A549 (cell line): ENCODE data around the gene MRPL55. TPM values are rescaled to one million over a fixed set of nuclear protein-coding genes. Genes with fewer than 3 reads are reported as not detected.
A peak's percentile ranks its signal among the peaks of the same experiment; 100 is the strongest.

Experiments
- ATAC-seq, 2 experiments: fragments of 200-7000 bp in 1 of 2; fragments of >200 bp in 1 of 2; cut with Nextera tagmentation in 1 of 2; cut with Tn5 transposase in 1 of 2; 3 replicates each; pipeline versions ENCODE4 v1.8.0 to v1.9.1; 2018 to 2020; ENCODE audit warnings: mild to moderate bottlenecking in 1 of 2, moderate library complexity in 1 of 2
- CTCF ChIA-PET: fragments of 300-600 bp; sonication (Branson Sonifier 250); formaldehyde crosslinking; extraction: SDS; loops from one replicate; lab custom pipeline; 2021; ENCODE audit warnings: antibody characterized with exemption, inconsistent platforms; lab: Yijun Ruan, JAX
- POLR2A ChIA-PET: fragments of 350-600 bp; formaldehyde crosslinking; extraction: SDS; loops from one replicate; lab custom pipeline; 2021; ENCODE audit warnings: antibody characterized with exemption, inconsistent platforms; lab: Yijun Ruan, JAX
- DNase-seq, 2 experiments: peaks; one replicate each; pipeline versions ENCODE4 v3.0.0 to v3.0.0-alpha.2; 2011 to 2016; ENCODE audit warnings: low read depth in 1 of 2, low spot score in 1 of 2
- FAIRE-seq: peaks from 2 replicates; lab custom pipeline; 2011; peaks lifted over from hg19 to GRCh38; lab: Jason Lieb, UNC
- H3K27ac ChIP-seq, 2 experiments: fragments of >200 bp; sonication (Bioruptor Twin); formaldehyde crosslinking; 3 replicates each; pipeline ENCODE4 v1.5.1; 2016 to 2017
- H3K4me1 ChIP-seq: fragments of >200 bp; sonication (Bioruptor Twin); formaldehyde crosslinking; 3 replicates; pipeline ENCODE4 v1.6.1; 2016
- H3K4me2 ChIP-seq: fragments of >200 bp; sonication (Bioruptor Twin); formaldehyde crosslinking; 3 replicates; pipeline ENCODE4 v1.6.1; 2016
- H3K4me3 ChIP-seq: fragments of >200 bp; sonication (Bioruptor Twin); formaldehyde crosslinking; 3 replicates; pipeline ENCODE4 v1.5.1; 2016
- H3K9me3 ChIP-seq: fragments of >200 bp; sonication (Bioruptor Twin); formaldehyde crosslinking; 3 replicates; pipeline ENCODE4 v1.6.1; 2016
- CTCF ChIP-seq: fragments of >200 bp; sonication (Bioruptor Twin); formaldehyde crosslinking; IDR thresholded peaks from 3 replicates; pipeline ENCODE4 v1.5.1; 2016
- ELK1 ChIP-seq: fragments of 150-350 bp; IDR thresholded peaks from 2 replicates; pipeline ENCODE4 v1.6.1; 2014; ENCODE audit warnings: low read depth, mild to moderate bottlenecking, low read length
- NFE2L2 ChIP-seq: fragments of 150-350 bp; conservative IDR thresholded peaks from 2 replicates; pipeline ENCODE4 v1.6.1; 2014; ENCODE audit warnings: low read length
- POLR2A ChIP-seq: IDR thresholded peaks from 2 replicates; pipeline ENCODE4 v1.6.1; 2012; ENCODE audit warnings: mild to moderate bottlenecking, low read length
- RAD21 ChIP-seq, 2 experiments: fragments of >200 bp in 1 of 2; sonication (Bioruptor Twin) in 1 of 2; formaldehyde crosslinking in 1 of 2; IDR thresholded peaks in 1 of 2; conservative IDR thresholded peaks in 1 of 2; 2 replicates in 1 of 2; 3 replicates in 1 of 2; pipeline ENCODE4 v1.6.1; 2012 to 2018; ENCODE audit warnings: inconsistent platforms in 1 of 2
- RFX5 ChIP-seq: fragments of 450-650 bp; IDR thresholded peaks from 2 replicates; pipeline ENCODE4 v1.7.1; 2014; ENCODE audit warnings: antibody characterized with exemption, mild to moderate bottlenecking, moderate library complexity
- SMC3 ChIP-seq: fragments of >200 bp; sonication (Bioruptor Twin); formaldehyde crosslinking; IDR thresholded peaks from 3 replicates; pipeline ENCODE4 v1.6.1; 2018; ENCODE audit warnings: inconsistent platforms
- TP53 ChIP-seq: fragments of 250-450 bp; sonication (Bioruptor Pico); IDR thresholded peaks from 2 replicates; pipeline ENCODE4 v1.5.0; 2021; ENCODE audit warnings: mild to moderate bottlenecking, moderate library complexity
- WGBS: methylation state at CpG from one replicate; pipeline ENCODE4 v1.1.6; 2017; ENCODE audit errors: missing lambda C conversion rate; 5-methylcytosine and 5-hydroxymethylcytosine counted together
- polyA plus RNA-seq, 4 experiments: library from polyadenylated mRNA; depleted of rRNA in 3 of 4; stranded (reverse); fragments of >200 nt; fragmentation: RNase III in 1 of 4; extraction: RNeasy Plus Mini Kit Qiagen cat#74134 plus additional on column Dnase treatment in 1 of 4; gene quantifications; 2 replicates in 3 of 4; 3 replicates in 1 of 4; pipeline ENCODE4 v1.2.3, GENCODE V29; 2011 to 2017

The MRPL55 gene
- polyA plus RNA-seq, 2 of the 4 experiments (the other 2 are of a cell fraction) = 54.2 to 80.0 TPM

DNA sequence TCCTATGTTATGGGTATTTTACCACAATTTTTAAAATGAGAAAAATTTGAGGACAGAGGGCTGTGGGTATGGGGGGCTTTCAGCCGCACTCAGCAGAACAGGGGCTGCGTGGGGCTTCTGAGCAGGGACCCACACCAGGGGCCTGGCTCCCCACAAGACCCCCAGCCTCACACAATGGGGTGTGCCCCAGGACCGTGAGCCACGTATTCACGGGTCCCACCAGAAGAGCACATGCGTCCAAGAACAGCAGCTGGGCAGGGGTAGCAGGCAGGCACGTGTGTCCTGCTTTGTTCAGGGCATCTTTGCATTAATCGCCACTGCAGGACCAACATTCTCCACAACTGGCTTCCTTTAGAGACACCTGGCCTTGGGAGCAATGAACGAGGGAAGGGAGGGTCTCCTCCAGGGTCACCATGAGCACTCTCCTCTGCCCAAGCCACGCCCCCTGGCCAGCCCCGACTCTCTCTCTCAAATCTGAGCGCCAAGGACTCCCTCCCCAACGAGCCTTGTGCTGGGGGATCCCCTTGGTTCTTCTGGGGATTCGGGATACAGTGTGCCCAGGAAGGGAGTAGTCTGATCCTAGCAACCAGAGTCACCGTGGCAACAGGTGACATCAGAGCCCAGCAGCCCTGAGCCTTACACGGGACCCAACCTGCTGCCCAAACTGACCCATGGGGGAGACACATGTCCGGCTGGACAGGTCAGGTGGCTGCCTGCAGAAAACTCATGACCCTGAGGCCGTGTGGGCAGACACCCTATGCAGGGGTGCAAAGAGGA, 34.0 kb downstream of the MRPL55 start:
- TF ChIP-seq RFX5 (peak; percentile 96), TP53 (CRISPR knock-in tag) (no peak)
- no peaks in the 10 kb centered on the region for H3K9me3 ChIP-seq
- H3K4me2 ChIP-seq = no peak overlapping the region
- H3K27ac ChIP-seq = no peak overlapping the region
- H3K4me1 ChIP-seq = no peaks in the 10 kb centered on the region
- ATAC-seq (no peak), FAIRE-seq (no peak), DNase-seq (no peak)
- WGBS = 52% methylated on average over 16 of the region's 18 CpGs
- H3K4me3 ChIP-seq = no peak overlapping the region
- ChIA-PET POLR2A (no interaction called here), CTCF (interaction anchor here (0.7 to 1.7 kb wide), 2 partner anchors 76 to 312 kb away, joined by 3 to 9 read pairs; no protein-coding TSS in a partner anchor)

DNA sequence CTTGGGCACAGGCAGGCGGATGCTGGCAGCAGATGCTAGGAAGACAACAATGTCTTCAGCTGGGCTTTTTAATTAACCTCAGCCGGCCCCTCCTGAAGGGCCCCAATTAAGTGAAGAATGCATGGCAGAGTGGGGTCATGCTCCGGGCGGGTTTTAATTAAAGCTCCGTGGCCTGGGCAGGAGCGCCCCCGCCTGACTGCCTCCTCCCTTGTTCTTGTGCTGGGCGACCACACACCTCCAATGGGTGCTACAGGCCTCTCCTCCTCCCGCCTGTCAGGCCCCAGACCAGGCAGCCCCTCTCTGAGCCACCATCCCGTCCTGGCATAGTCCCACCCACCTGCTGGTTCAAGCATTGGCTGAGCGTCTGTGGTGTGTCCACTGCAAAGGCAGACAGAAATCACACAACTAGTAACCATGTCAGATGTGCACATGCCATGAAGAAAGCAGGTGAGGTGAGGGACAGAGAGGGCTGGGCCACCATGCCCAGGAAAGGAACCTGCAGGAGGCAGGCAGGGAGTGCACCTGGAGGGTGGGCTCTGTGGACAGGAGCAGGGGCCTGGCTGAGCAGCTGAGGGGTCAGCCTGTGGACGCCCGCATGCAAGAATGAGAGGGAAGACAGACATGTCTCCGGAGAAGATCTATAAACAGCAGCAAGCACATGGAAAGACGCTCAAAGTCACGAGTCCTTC, 35.1 kb downstream of the MRPL55 start:
- no peak overlapping the region for H3K4me3 ChIP-seq
- CTCF ChIA-PET = interaction anchor here (0.7 to 1.7 kb wide), 7 partner anchors 11 to 311 kb away, joined by 3 to 10 read pairs (median 3); no protein-coding TSS in a partner anchor
- no peak overlapping the region for H3K4me2 ChIP-seq
- POLR2A ChIA-PET = interaction anchor here (1.1 kb wide), 1 partner anchor 8 kb away, joined by 4 read pairs; the partner anchor contains the start of gene ARF1
- H3K4me1 ChIP-seq = no peaks in the 10 kb centered on the region
- H3K9me3 ChIP-seq = no peaks in the 10 kb centered on the region
- DNase-seq (no peak), FAIRE-seq (no peak), ATAC-seq (peak in 1 of 2 experiments; percentile 48; a peak in 3 of 6 replicates)
- whole genome bisulfite sequencing = 59% methylated on average over 12 of the region's 16 CpGs
- TF ChIP-seq CTCF (peak; percentile 21; the same call in 1 of the 3 replicates), RAD21 (conservative IDR thresholded peaks at IDR 0.05 in 1 of 2, IDR thresholded peaks at IDR 0.05 in 1 of 2) (peak; percentile 46 to 62; a peak in 4 of 5 replicates), ELK1 (no peak), SMC3 (peak; percentile 32; the same call in 1 of the 3 replicates)
- TF ChIP-seq, all 56 proteins: peak for 3
- no peak overlapping the region for H3K27ac ChIP-seq

DNA sequence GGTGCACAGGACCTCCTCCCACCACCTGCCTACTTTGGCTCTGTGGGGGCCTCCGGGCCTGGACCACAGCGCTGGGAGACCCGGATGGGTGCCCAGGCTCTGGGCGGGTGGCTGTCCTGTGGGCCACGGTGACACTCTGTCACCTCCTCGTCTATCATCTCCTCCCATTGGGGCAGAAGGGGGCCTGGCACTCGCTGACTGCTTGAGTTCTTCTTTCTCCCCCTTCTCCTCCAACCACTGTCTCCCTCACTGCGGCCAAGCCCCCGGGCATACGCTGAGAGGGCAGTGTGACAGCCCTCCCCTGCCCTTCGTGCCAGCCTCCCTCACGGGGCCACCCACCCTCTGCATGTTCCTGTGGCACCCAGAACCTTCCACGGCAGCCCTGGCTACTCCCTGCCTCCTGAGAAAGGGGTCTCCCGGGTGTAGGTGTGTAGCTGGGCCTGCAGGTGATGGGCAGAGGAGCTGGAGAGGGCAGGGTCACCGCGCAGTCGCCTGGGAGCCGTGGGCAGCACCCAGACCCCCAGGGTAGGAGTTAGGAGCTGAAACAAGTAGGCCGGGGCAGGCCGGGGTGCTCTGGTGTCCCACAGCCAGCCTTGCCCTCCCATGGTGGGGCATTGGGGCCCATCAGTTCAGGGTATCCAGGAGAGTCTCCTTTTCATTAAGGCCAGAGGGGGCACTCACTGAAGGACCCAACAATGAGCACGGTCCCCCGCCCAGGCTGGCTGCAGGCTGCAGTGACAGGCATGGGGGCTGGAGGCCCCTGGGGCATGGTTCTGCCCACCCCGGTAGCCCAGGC, 35.8 kb downstream of the MRPL55 start:
- ATAC-seq (peak in 1 of 2 experiments; percentile 9; a peak in 3 of 6 replicates), FAIRE-seq (no peak), DNase-seq (no peak)
- Histone ChIP-seq H3K27ac (no peak overlapping the region), H3K9me3 (no peaks in the 10 kb centered on the region), H3K4me1 (no peaks in the 10 kb centered on the region), H3K4me3 (no peak overlapping the region), H3K4me2 (no peak overlapping the region)
- ChIA-PET POLR2A (interaction anchor here (1.1 kb wide), 1 partner anchor 9 kb away, joined by 4 read pairs; the partner anchor contains the start of gene ARF1), CTCF (interaction anchor here (0.8 to 1.7 kb wide), 6 partner anchors 11 to 74 kb away, joined by 3 to 10 read pairs (median 4); no protein-coding TSS in a partner anchor)
- TF ChIP-seq CTCF (no peak), POLR2A (0 out of 2 replicates have a peak, but pooled peaks have one; percentile 9), NFE2L2 (no peak)
- WGBS = 76% methylated on average over 19 of the region's 23 CpGs
